Upper lobe of left lung (tissue), 6 donors: Measurements from ENCODE around the gene CHAF1B. TPM values are rescaled to one million over a fixed set of nuclear protein-coding genes. Genes with fewer than 3 reads are reported as not detected.

Experiments used
- ATAC-seq, 2 donors: fragments of 200-7000 bp; cut with Tn5 transposase; one replicate each; pipeline ENCODE4 v1.9.1; 2022; ENCODE audit warnings: mild to moderate bottlenecking in 2 of 2, moderate library complexity in 2 of 2; ENCODE audit not compliant: low FRiP score in 2 of 2
- DNase-seq, 2 donors: peaks; one replicate each; pipeline ENCODE4 v3.0.0-alpha.2; 2019 to 2020
- H3K27ac ChIP-seq, 4 donors: fragments of 200-600 bp; sonication (generic); one replicate each; pipeline ENCODE4 v1.5.1; 2016 to 2019
- H3K27me3 ChIP-seq, 4 donors: fragments of 200-600 bp; sonication (generic); one replicate each; pipeline ENCODE4 v1.5.1; 2017 to 2019
- H3K36me3 ChIP-seq, 4 donors: fragments of 200-600 bp; sonication (generic); one replicate each; pipeline ENCODE4 v1.5.1; 2016 to 2019
- H3K4me1 ChIP-seq, 4 donors: fragments of 200-600 bp; sonication (generic); one replicate each; pipeline ENCODE4 v1.5.1; 2018 to 2019
- H3K4me3 ChIP-seq, 4 donors: fragments of 200-600 bp; sonication (generic); one replicate each; pipeline ENCODE4 v1.5.1; 2017 to 2019; ENCODE audit warnings: mild to moderate bottlenecking in 2 of 4, moderate library complexity in 1 of 4
- H3K9me3 ChIP-seq, 4 donors: fragments of 200-600 bp; sonication (generic); one replicate each; pipeline ENCODE4 v1.5.1; 2018 to 2019
- EP300 ChIP-seq, 4 donors: sonication (generic); formaldehyde crosslinking; IDR thresholded peaks; one replicate each; pipeline ENCODE4 v1.5.1; 2017; ENCODE audit warnings: antibody characterized with exemption in 4 of 4, control low read depth in 2 of 4
- POLR2A ChIP-seq, 4 donors: fragments of 450-650 bp; IDR thresholded peaks; one replicate each; pipeline ENCODE4 v1.5.1; 2016 to 2017; ENCODE audit warnings: antibody characterized with exemption in 4 of 4, mild to moderate bottlenecking in 2 of 4
- POLR2AphosphoS5 ChIP-seq, 2 donors: sonication (generic); formaldehyde crosslinking; IDR thresholded peaks; one replicate each; pipeline ENCODE4 v1.5.1; 2017; ENCODE audit warnings: antibody characterized with exemption in 2 of 2
- WGBS, 2 donors: methylation state at CpG; one replicate each; pipeline ENCODE4 v1.1.5; 2017 to 2018; 5-methylcytosine and 5-hydroxymethylcytosine counted together
- total RNA-seq, 6 donors: library from RNA; depleted of rRNA in 4 of 6; stranded (reverse); fragments of >200 nt in 4 of 6; gene quantifications; one replicate each; pipeline versions ENCODE4 v1.1.0 to v1.2.1, GENCODE V29; 2016 to 2021
- TF ChIP-seq, protein P1 (sequence below), 6 experiments: fragments of 450-650 bp in 4 of 6; fragments of 200-600 bp in 2 of 6; sonication (generic) in 2 of 6; IDR thresholded peaks; one replicate each; pipeline ENCODE4 v1.5.1; 2016 to 2019; ENCODE audit warnings: antibody characterized with exemption in 6 of 6
- donor health status: DM: no; HTN: no; CAD: no; lungs with moderate emphysema.
- donor health status: DM: no; HTN: yes; CAD: no; lungs with severe emphysema.

Gene CHAF1B
- total RNA-seq, 6 donors from 2014 or later, result 0.55 to 2.1 (median 1.2) TPM

DNA sequence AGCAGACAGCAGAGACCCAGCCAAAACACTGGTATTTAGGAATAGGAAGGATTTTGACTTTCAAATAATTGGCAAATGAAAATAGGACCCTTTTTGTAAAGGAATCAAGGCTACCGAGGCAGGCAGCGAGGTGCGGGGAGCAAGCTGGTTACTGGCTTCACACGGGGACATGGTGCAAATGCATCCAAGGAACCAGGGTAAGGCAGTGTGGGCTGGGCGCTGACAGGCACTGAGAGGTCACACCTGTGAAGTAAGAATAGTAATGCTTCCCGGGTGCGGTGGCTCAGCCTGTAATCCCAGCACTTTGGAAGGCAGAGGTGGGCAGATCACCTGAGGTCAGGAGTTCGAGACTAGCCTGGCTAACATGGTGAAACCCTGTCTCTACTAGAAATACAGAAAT is 15.5 kb downstream of the CHAF1B start:
- no peak for TF ChIP-seq POLR2AphosphoS5 (IDR thresholded peaks at IDR 0.05)
- TF ChIP-seq POLR2A (IDR thresholded peaks at IDR 0.05), result no peak
- no peak for TF ChIP-seq EP300 (IDR thresholded peaks at IDR 0.05)
- TF ChIP-seq, protein P1, sequence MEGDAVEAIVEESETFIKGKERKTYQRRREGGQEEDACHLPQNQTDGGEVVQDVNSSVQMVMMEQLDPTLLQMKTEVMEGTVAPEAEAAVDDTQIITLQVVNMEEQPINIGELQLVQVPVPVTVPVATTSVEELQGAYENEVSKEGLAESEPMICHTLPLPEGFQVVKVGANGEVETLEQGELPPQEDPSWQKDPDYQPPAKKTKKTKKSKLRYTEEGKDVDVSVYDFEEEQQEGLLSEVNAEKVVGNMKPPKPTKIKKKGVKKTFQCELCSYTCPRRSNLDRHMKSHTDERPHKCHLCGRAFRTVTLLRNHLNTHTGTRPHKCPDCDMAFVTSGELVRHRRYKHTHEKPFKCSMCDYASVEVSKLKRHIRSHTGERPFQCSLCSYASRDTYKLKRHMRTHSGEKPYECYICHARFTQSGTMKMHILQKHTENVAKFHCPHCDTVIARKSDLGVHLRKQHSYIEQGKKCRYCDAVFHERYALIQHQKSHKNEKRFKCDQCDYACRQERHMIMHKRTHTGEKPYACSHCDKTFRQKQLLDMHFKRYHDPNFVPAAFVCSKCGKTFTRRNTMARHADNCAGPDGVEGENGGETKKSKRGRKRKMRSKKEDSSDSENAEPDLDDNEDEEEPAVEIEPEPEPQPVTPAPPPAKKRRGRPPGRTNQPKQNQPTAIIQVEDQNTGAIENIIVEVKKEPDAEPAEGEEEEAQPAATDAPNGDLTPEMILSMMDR (IDR thresholded peaks at IDR 0.05), result no peak
- Histone ChIP-seq H3K9me3 (no peaks in the 10 kb centered on the region), H3K4me1 (no peaks in the 10 kb centered on the region), H3K27ac (no peak overlapping the region), H3K27me3 (no peaks in the 10 kb centered on the region), H3K4me3 (no peak overlapping the region), H3K36me3 (peaks cover 0 to 7% (median 0%) of the 10 kb centered on the region in 4 donors)
- no peak for DNase-seq
- 96 to 97% methylated on average over 8 of the region's 8 CpGs for WGBS, 2 donors
- no peak for ATAC-seq

DNA sequence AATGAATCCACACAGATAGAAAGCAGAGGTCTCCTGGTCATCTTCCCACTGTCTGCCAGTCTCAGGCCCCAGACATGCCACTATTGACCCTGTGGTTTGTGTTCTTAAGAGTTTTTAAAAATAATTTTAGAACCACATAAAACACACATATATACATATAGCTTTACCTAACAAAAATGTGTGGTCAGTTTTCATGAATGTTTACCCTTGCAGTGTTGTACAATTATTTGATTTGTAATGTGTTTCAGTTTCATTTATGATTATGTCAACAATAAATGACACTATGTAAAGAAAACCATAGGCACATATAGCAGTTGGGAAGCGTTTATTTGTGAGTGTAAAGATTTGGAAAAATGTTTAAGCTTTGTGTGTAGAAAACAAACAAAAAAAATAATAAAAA is 17.1 kb downstream of the CHAF1B start:
- ATAC-seq (no peak), DNase-seq (no peak)
- Histone ChIP-seq H3K27me3 (no peaks in the 10 kb centered on the region), H3K4me1 (no peaks in the 10 kb centered on the region), H3K36me3 (peaks cover 0 to 7% (median 0%) of the 10 kb centered on the region in 4 donors), H3K27ac (no peak overlapping the region), H3K9me3 (no peaks in the 10 kb centered on the region), H3K4me3 (no peak overlapping the region)
- 84 to 89% methylated on average over 1 of the region's 1 CpG for WGBS, 2 donors
- no peak for TF ChIP-seq POLR2AphosphoS5 (IDR thresholded peaks at IDR 0.05)
- TF ChIP-seq, protein P1 (IDR thresholded peaks at IDR 0.05), result no peak
- no peak for TF ChIP-seq POLR2A (IDR thresholded peaks at IDR 0.05)
- no peak for TF ChIP-seq EP300 (IDR thresholded peaks at IDR 0.05)

DNA sequence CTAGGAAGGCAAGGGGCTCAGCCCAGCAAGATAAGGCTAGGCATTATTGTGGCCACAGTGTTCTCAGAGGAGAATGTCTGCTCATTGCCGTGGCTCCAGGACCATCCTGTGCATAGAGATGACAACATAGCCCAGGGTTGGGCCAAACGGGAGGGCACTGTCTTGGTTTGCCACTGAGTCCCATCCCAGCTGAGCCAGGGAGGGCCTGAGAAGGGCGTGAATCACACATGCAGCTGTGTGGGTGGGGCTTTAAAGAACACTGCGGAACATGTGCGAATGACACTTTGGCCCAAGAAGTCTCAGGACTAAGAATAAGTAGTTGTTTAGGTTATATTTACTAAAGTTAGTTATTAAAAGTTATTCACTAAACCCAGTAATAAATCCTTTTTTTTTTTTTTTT is 18.5 kb downstream of the CHAF1B start:
- H3K27me3 ChIP-seq, result no peaks in the 10 kb centered on the region
- no peaks in the 10 kb centered on the region for H3K9me3 ChIP-seq
- H3K27ac ChIP-seq, result no peak overlapping the region
- DNase-seq (no peak), ATAC-seq (peak in 1 of 2 donors; percentile 57)
- H3K36me3 ChIP-seq, result peaks cover 0 to 7% (median 0%) of the 10 kb centered on the region in 4 donors
- H3K4me1 ChIP-seq, result peaks cover 0 to 5% (median 0%) of the 10 kb centered on the region in 4 donors
- 88 to 94% methylated on average over 5 of the region's 5 CpGs for WGBS, 2 donors
- no peak for TF ChIP-seq POLR2AphosphoS5 (IDR thresholded peaks at IDR 0.05)
- no peak overlapping the region for H3K4me3 ChIP-seq

- DNase-seq (no peak), ATAC-seq (no peak)
- 65 to 76% methylated on average over 6 of the region's 6 CpGs for WGBS, 2 donors
- Histone ChIP-seq H3K36me3 (peaks cover 0 to 13% (median 6%) of the 10 kb centered on the region in 4 donors), H3K27me3 (no peaks in the 10 kb centered on the region), H3K9me3 (no peaks in the 10 kb centered on the region), H3K4me1 (peaks cover 0 to 5% (median 0%) of the 10 kb centered on the region in 4 donors), H3K27ac (no peak overlapping the region), H3K4me3 (no peak overlapping the region)
- no peak for TF ChIP-seq EP300 (IDR thresholded peaks at IDR 0.05)
- TF ChIP-seq POLR2A (IDR thresholded peaks at IDR 0.05), result no peak
- no peak for TF ChIP-seq POLR2AphosphoS5 (IDR thresholded peaks at IDR 0.05)
- TF ChIP-seq, protein P1 (IDR thresholded peaks at IDR 0.05), result no peak
Measured at GRCh38 chr21:36408568-36408967, 23.4 kb downstream of the CHAF1B start.

GRCh38 chr21:36411301-36411700 is 26.1 kb downstream of the CHAF1B start:
- DNase-seq, result no peak
- no peak for TF ChIP-seq POLR2A (IDR thresholded peaks at IDR 0.05)
- TF ChIP-seq, protein P1 (IDR thresholded peaks at IDR 0.05), result no peak
- TF ChIP-seq EP300 (IDR thresholded peaks at IDR 0.05), result no peak
- TF ChIP-seq POLR2AphosphoS5 (IDR thresholded peaks at IDR 0.05), result no peak
- ATAC-seq, result no peak
- Histone ChIP-seq H3K27ac (no peak overlapping the region), H3K4me3 (no peak overlapping the region), H3K4me1 (peaks cover 0 to 5% (median 0%) of the 10 kb centered on the region in 4 donors), H3K27me3 (no peaks in the 10 kb centered on the region), H3K9me3 (no peaks in the 10 kb centered on the region), H3K36me3 (peaks cover 0 to 20% (median 6%) of the 10 kb centered on the region in 4 donors)
- WGBS, 2 donors, result 96 to 98% methylated on average over 10 of the region's 10 CpGs
